GM19193 (cell line): ENCODE data around the gene GPRASP2.

Experiments used
- POLR2A ChIP-seq: IDR thresholded peaks from 4 replicates; pipeline ENCODE4 v1.6.1; 2011; ENCODE audit not compliant: insufficient read depth, insufficient read length; ENCODE audit errors: extremely low read depth

Gene GPRASP2

GRCh38 chrX:102744307-102744706 lies 32.1 kb downstream of the GPRASP2 start:
- no peak for TF ChIP-seq POLR2A

DNA sequence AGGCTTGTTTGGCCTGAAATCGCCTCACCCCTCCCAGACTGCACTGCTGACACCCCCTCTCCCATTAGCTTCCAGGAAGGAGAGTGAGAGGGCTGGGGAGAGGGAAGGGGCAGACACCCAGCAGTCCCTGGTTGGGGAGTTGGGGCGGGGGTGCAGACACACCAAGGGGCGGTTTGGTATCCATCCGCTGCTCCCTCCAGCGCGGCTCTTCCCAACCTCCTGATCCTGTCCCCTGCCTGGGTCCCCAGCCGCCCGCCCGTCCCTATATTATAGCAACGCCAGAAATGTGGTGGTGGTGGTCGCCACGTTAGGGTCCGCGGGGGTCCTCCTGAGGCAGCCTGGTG lies 33.2 kb downstream of the GPRASP2 start:
- TF ChIP-seq POLR2A, result no peak

DNA sequence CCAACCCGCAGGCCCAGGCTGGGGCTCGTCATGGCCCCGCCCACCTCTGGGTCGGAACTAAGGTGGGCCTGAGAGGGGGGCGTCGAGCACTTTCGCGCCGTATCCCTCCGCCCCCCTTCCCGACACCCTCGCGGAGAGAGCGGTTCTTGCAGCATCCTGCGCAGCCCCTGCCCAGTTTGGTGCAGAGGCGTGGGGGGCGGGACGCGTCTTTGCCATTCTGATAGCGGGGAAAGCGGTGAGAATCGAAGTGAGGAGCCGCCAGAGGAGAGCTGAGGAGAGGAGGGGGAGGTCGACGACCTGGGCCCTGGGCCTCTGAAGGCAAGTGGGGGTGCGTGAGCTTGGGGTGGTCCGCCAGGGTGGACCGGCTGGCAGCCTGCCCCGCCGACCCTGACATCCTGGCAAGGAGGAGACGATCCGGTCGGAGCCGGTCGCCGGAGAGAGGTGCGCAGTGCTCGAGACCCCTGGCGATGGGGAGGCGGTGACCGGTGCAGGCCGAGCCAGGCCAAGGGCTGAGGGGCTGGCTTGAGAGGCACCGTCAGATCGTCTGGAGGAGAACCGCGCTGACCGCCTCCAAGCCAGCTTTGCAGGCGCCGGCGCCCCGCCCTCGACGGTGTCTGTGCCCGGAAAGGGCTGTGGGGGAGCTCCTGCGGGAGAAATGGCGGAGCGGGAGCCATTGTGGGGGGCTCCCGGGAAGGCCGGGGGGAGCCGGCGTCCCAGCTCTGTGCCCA lies 33.8 kb downstream of the GPRASP2 start:
- no peak for TF ChIP-seq POLR2A

- no peak for TF ChIP-seq POLR2A
These were observed 53.0 kb downstream of the GPRASP2 start for GRCh38 chrX:102765217-102765616.

DNA sequence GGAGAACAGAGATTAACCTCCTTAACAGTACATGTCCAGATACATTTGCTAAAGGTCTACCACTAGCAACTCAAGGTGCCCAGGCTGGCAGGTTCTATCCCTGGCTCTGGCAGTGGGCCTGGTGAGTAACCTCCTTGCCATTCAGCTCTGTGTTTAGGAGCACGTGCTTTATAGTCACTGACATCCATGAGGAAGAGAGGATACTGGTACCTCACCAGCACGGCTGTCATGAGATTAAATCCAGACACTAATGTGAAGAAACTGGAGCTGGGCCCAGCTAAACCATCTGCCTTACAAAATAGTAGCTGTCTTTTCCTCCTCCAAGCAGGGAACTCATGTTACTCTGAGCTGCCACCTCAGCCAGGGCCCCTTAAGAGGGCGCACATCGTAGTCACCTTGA lies 53.6 kb downstream of the GPRASP2 start:
- TF ChIP-seq POLR2A, result no peak

GRCh38 chrX:102767287-102767686 lies 55.0 kb downstream of the GPRASP2 start:
- TF ChIP-seq POLR2A, result no peak
